Measurements from ENCODE around the gene C11orf16. TPM values are rescaled to one million over a fixed set of nuclear protein-coding genes. Genes with fewer than 3 reads are reported as not detected.

Gene C11orf16
- total and polyA plus RNA-seq, 9 of the 15 experiments (the other 6 are each of a cell fraction or from before 2014, with no cell fraction given), result not detected

- TF ChIP-seq ZBTB40 (IDR thresholded peaks at IDR 0.05), result peak; percentile 93
- no peak for TF ChIP-seq ZBTB40 (CRISPR knock-in tag; IDR thresholded peaks at IDR 0.05)
- 0 out of 2 replicates have a peak, but pooled peaks have one; percentile 50 for TF ChIP-seq SRSF1 (IDR thresholded peaks at IDR 0.05; ENCODE audit: low read depth, low read length)
- TF ChIP-seq NKRF (IDR thresholded peaks at IDR 0.05; ENCODE audit: borderline replicate concordance), result peak; percentile 52
- TF ChIP-seq CXXC5 (CRISPR knock-in tag; IDR thresholded peaks at IDR 0.05), result peak; percentile 92
- peak; percentile 70 for TF ChIP-seq CCNT2 (IDR thresholded peaks at IDR 0.05; ENCODE audit: borderline replicate concordance, extremely low read depth, insufficient read length, low read depth, low read length)
- TF ChIP-seq VEZF1 (CRISPR knock-in tag; IDR thresholded peaks at IDR 0.05), result peak; percentile 31; the same call in 1 of the 2 replicates
- 0 out of 2 replicates have a peak, but pooled peaks have one; percentile 40 for TF ChIP-seq NCOA1 (IDR thresholded peaks at IDR 0.05; ENCODE audit: low read depth)
- peak; percentile 87 for TF ChIP-seq ESRRA (IDR thresholded peaks at IDR 0.05; ENCODE audit: borderline replicate concordance, low read depth)
- 0 out of 2 replicates have a peak, but pooled peaks have one; percentile 34 for TF ChIP-seq NR4A1 (CRISPR knock-in tag; IDR thresholded peaks at IDR 0.05)
- no peak for TF ChIP-seq NR4A1 (tag; IDR thresholded peaks at IDR 0.05)
- 0 out of 2 replicates have a peak, but pooled peaks have one; percentile 13 for TF ChIP-seq ZNF384 (IDR thresholded peaks at IDR 0.05; ENCODE audit: low read depth, low read length)
- TF ChIP-seq SUPT5H (IDR thresholded peaks at IDR 0.05), result peak; percentile 93
These were observed 31.9 kb upstream of the C11orf16 start, which contains the start of gene TMEM9B (continued) for GRCh38 chr11:8964324-8965320.

Data from K562 (cell line).